HG03103 (cell line): ENCODE data around the gene MARCHF3.
A peak's percentile ranks its signal among the peaks of the same experiment; 100 is the strongest.
"Not testable (repeated sequence)": the region's sequence is repeated elsewhere in the genome, so short reads cannot be mapped to it uniquely, and the experiment has no call there.

ENCODE experiments used
- ATAC-seq: cut with Tn5 transposase; IDR thresholded peaks from one replicate; pipeline ENCODE4 v1.9.1; 2021; ENCODE audit warnings: low read depth; ENCODE audit not compliant: unreplicated experiment

The MARCHF3 gene

GRCh38 chr5:127014573-127014972 is 15.8 kb downstream of the MARCHF3 start:
- ATAC-seq, result peak; percentile 45

GRCh38 chr5:127013407-127013806 is 17.0 kb downstream of the MARCHF3 start:
- no peak for ATAC-seq

- no peak for ATAC-seq
These were observed 17.4 kb downstream of the MARCHF3 start for GRCh38 chr5:127012916-127013315.

- peak; percentile 67 for ATAC-seq
These were observed 18.3 kb downstream of the MARCHF3 start for GRCh38 chr5:127011961-127012644.

GRCh38 chr5:127011153-127011552 is 19.2 kb downstream of the MARCHF3 start:
- no peak for ATAC-seq

GRCh38 chr5:127010362-127010761 is 20.0 kb downstream of the MARCHF3 start:
- no peak for ATAC-seq

- ATAC-seq, result no peak
These were observed 20.6 kb downstream of the MARCHF3 start for GRCh38 chr5:127009784-127010183.

- ATAC-seq, result no peak
These were observed 21.9 kb downstream of the MARCHF3 start for GRCh38 chr5:127008300-127008975.

GRCh38 chr5:127007522-127007921 is 22.8 kb downstream of the MARCHF3 start:
- no peak for ATAC-seq

- no peak for ATAC-seq
These were observed 23.6 kb downstream of the MARCHF3 start for GRCh38 chr5:127006744-127007143.

GRCh38 chr5:127005282-127005681 is 25.1 kb downstream of the MARCHF3 start:
- not testable (repeated sequence) for ATAC-seq

- ATAC-seq, result no peak
These were observed 25.6 kb downstream of the MARCHF3 start for GRCh38 chr5:127004721-127005120.

- no peak for ATAC-seq
These were observed 26.4 kb downstream of the MARCHF3 start for GRCh38 chr5:127003798-127004495.

- no peak for ATAC-seq
These were observed 28.0 kb downstream of the MARCHF3 start for GRCh38 chr5:127002390-127002789.

- no peak for ATAC-seq
These were observed 28.6 kb downstream of the MARCHF3 start for GRCh38 chr5:127001621-127002296.

GRCh38 chr5:126998895-126999570 is 31.3 kb downstream of the MARCHF3 start:
- no peak for ATAC-seq

GRCh38 chr5:126998201-126998631 is 32.1 kb downstream of the MARCHF3 start:
- peak; percentile 59 for ATAC-seq

- ATAC-seq, result no peak
These were observed 34.7 kb downstream of the MARCHF3 start for GRCh38 chr5:126995689-126996088.

GRCh38 chr5:126995039-126995438 is 35.3 kb downstream of the MARCHF3 start:
- no peak for ATAC-seq

GRCh38 chr5:126994485-126994884 is 35.9 kb downstream of the MARCHF3 start:
- ATAC-seq, result no peak
